K562 (cell line): ENCODE data around the gene GAA. TPM values are rescaled to one million over a fixed set of nuclear protein-coding genes. Genes with fewer than 3 reads are reported as not detected.

Experiments
- ATAC-seq: fragments of 200-7000 bp; cut with Tn5 transposase; 3 replicates; pipeline ENCODE4 v1.9.1; 2020; ENCODE audit warnings: moderate library complexity
- BruUV-seq: library from RNA; stranded (reverse); fragments of 400-500 nt; replicated peaks from 2 replicates; lab custom pipeline; 2021; lab: Mats Ljungman, UMichigan
- CTCF ChIA-PET: fragments of 300-600 bp; formaldehyde crosslinking; extraction: SDS; loops from one replicate; lab custom pipeline; 2021; ENCODE audit warnings: low intra/inter-chr PET ratio; lab: Yijun Ruan, JAX
- POLR2A ChIA-PET: fragments of 300-600, 350-650 bp; sonication (Branson Sonifier 250); formaldehyde crosslinking; extraction: SDS; loops from one replicate; lab custom pipeline; 2021; ENCODE audit warnings: antibody characterized with exemption, inconsistent platforms; lab: Yijun Ruan, JAX
- DNase-seq, 4 experiments: peaks; one replicate each; pipeline versions ENCODE4 v3.0.0 to v3.0.0-alpha.2; 2011 to 2018; ENCODE audit warnings: low spot score in 3 of 4, mixed read lengths in 3 of 4; ENCODE audit errors: extremely low read depth in 1 of 4
- FAIRE-seq: peaks from 2 replicates; lab custom pipeline; 2011; peaks lifted over from hg19 to GRCh38; lab: Jason Lieb, UNC
- H2AFZ ChIP-seq: 2 replicates; pipeline ENCODE4 v1.6.0; 2011; ENCODE audit warnings: low read depth, low read length, control low read depth, inconsistent platforms
- H3K27ac ChIP-seq: fragments of 200-600 bp; 3 replicates; pipeline ENCODE4 v1.8.0; 2011; ENCODE audit warnings: low read depth, mild to moderate bottlenecking, control low read depth, inconsistent platforms, low read length, moderate library complexity, mixed read lengths; ENCODE audit errors: extremely low read depth
- H3K27me3 ChIP-seq, 2 experiments: fragments of 300-600 bp in 1 of 2; 2 replicates in 1 of 2; 3 replicates in 1 of 2; pipeline versions ENCODE4 v1.6.0 to v1.8.0; 2011; ENCODE audit warnings: inconsistent platforms in 2 of 2, low read length in 2 of 2, mild to moderate bottlenecking in 1 of 2, mixed read lengths in 1 of 2, moderate library complexity in 1 of 2; ENCODE audit not compliant: control insufficient read depth in 2 of 2, insufficient read depth in 2 of 2
- H3K36me3 ChIP-seq: fragments of 300-600 bp; 3 replicates; pipeline ENCODE4 v1.8.0; 2011; ENCODE audit warnings: mild to moderate bottlenecking, low read length, inconsistent platforms; ENCODE audit not compliant: control insufficient read depth, insufficient read depth
- H3K4me1 ChIP-seq, 2 experiments: fragments of 200-600 bp in 1 of 2; replicated peaks in 1 of 2; 2 replicates in 1 of 2; 3 replicates in 1 of 2; pipeline versions ENCODE4 v1.5.1 to v1.8.0; 2011; ENCODE audit warnings: inconsistent platforms in 2 of 2, low read length in 2 of 2, mild to moderate bottlenecking in 1 of 2, mixed read lengths in 1 of 2, moderate library complexity in 1 of 2; ENCODE audit not compliant: control insufficient read depth in 2 of 2, insufficient read depth in 2 of 2
- H3K4me2 ChIP-seq: 2 replicates; pipeline ENCODE4 v1.6.1; 2011; ENCODE audit warnings: low read length, control low read depth, inconsistent platforms, mixed read lengths; ENCODE audit not compliant: insufficient read depth
- H3K4me3 ChIP-seq: fragments of 200-600 bp; sonication (generic), shearing (Covaris generic); 2 replicates; pipeline ENCODE4 v1.5.1; 2016; ENCODE audit warnings: control low read depth, inconsistent platforms
- H3K79me2 ChIP-seq: fragments of 200-600 bp; 3 replicates; pipeline ENCODE4 v1.8.0; 2011; ENCODE audit warnings: low read length, inconsistent platforms; ENCODE audit not compliant: control insufficient read depth, insufficient read depth
- H3K9ac ChIP-seq, 2 experiments: 2 replicates each; pipeline versions ENCODE4 v1.6.0 to v1.6.1; 2011; ENCODE audit warnings: low read depth in 2 of 2, low read length in 2 of 2, control low read depth in 1 of 2, inconsistent platforms in 1 of 2, mild to moderate bottlenecking in 1 of 2, mixed read lengths in 1 of 2; ENCODE audit not compliant: insufficient read depth in 1 of 2
- H3K9me1 ChIP-seq: one replicate; pipeline ENCODE4 v1.6.0; 2011; ENCODE audit warnings: inconsistent platforms, mild to moderate bottlenecking, low read length, moderate library complexity; ENCODE audit not compliant: control insufficient read depth, insufficient read depth
- H3K9me3 ChIP-seq: replicated peaks from 2 replicates; pipeline ENCODE4 v1.5.1; 2011; ENCODE audit warnings: low read depth, low read length, inconsistent platforms; ENCODE audit not compliant: control insufficient read depth, insufficient read depth
- H4K20me1 ChIP-seq: replicated peaks from 2 replicates; pipeline ENCODE4 v1.6.1; 2011; ENCODE audit warnings: low read length, inconsistent platforms, mixed read lengths; ENCODE audit not compliant: control insufficient read depth, insufficient read depth
- RBFOX2 ChIP-seq: fragments of 200-400 bp; formaldehyde crosslinking; IDR thresholded peaks from 2 replicates; pipeline ENCODE4 v1.6.1; 2017; ENCODE audit warnings: low read depth, mild to moderate bottlenecking, low read length, moderate library complexity
- RFX5 ChIP-seq: IDR thresholded peaks from 2 replicates; pipeline ENCODE4 v1.6.1; 2011; ENCODE audit warnings: low read depth, mild to moderate bottlenecking, improper control_type of control experiment, low read length
- SIX5 ChIP-seq, 2 experiments: IDR thresholded peaks; 2 replicates each; pipeline ENCODE4 v1.6.1; 2011; ENCODE audit warnings: low read length in 2 of 2, borderline replicate concordance in 1 of 2, low read depth in 1 of 2, mild to moderate bottlenecking in 1 of 2, moderate library complexity in 1 of 2; ENCODE audit not compliant: insufficient read depth in 1 of 2
- SMARCA5 ChIP-seq: fragments of 450-650 bp; IDR thresholded peaks from 2 replicates; pipeline ENCODE4 v1.6.1; 2016
- SNIP1 ChIP-seq: fragments of 450-650 bp; IDR thresholded peaks from 2 replicates; pipeline ENCODE4 v1.7.1; 2017; ENCODE audit warnings: low read depth, mild to moderate bottlenecking
- ZNF57 ChIP-seq: fragments of 450-650 bp; formaldehyde crosslinking; IDR thresholded peaks from 2 replicates; pipeline ENCODE4 v1.4.0; 2020; ENCODE audit warnings: mild to moderate bottlenecking, moderate library complexity
- WGBS: fragments of 100-300 bp; shearing (Covaris generic); methylation state at CpG from one replicate; pipeline ENCODE4 v1.1.6; 2016; ENCODE audit warnings: low coverage, mixed read lengths; ENCODE audit not compliant: insufficient coverage; ENCODE audit errors: missing lambda C conversion rate; 5-methylcytosine and 5-hydroxymethylcytosine counted together
- in situ Hi-C: fragments of 300-500 bp; cut with MboI; formaldehyde crosslinking; loops from 4 replicates; pipeline ENCODE4 v1.15.0; 2018; ENCODE audit warnings: inconsistent platforms, mixed read lengths
- intact Hi-C: fragments of 100-400 bp; cut with micrococcal nuclease; formaldehyde crosslinking; loops from 2 replicates; pipeline ENCODE4 v1.14.2; 2022
- polyA plus RNA-seq, 8 experiments: library from polyadenylated mRNA; depleted of rRNA in 4 of 8; stranded (reverse) in 5 of 8; unstranded in 3 of 8; fragments of >200 nt; fragmentation: Nextera tagmentation in 2 of 8; fragmentation: Illumina TruSeq in 1 of 8; extraction: Ambion mirVana in 2 of 8; extraction: Trizol in 1 of 8; gene quantifications; 2 replicates each; pipeline versions ENCODE4 v1.2.1 to v1.2.3, GENCODE V29; 2011 to 2014; ENCODE audit warnings: inconsistent platforms in 1 of 8, missing spikeins in 1 of 8
- total RNA-seq, 7 experiments: library from RNA; depleted of rRNA in 6 of 7; stranded (reverse); fragments of >200 nt in 6 of 7; fragmentation: Illumina TruSeq in 2 of 7; extraction: Trizol in 2 of 7; gene quantifications; 2 replicates each; pipeline versions ENCODE4 v1.2.1 to v1.2.3, GENCODE V29; 2011 to 2021; ENCODE audit warnings: low replicate concordance in 1 of 7
- TF ChIP-seq, protein P1 (sequence below): fragments of 450-650 bp; IDR thresholded peaks from 2 replicates; pipeline ENCODE4 v1.6.1; 2016
- TF ChIP-seq, protein P2 (sequence below): fragments of 250-450 bp; sonication (Bioruptor Pico); IDR thresholded peaks from 2 replicates; pipeline ENCODE4 v1.8.0; 2022; ENCODE audit warnings: inconsistent platforms
- TF ChIP-seq, protein P3 (sequence below), 2 experiments: IDR thresholded peaks in 1 of 2; conservative IDR thresholded peaks in 1 of 2; 2 replicates each; pipeline ENCODE4 v1.6.1; 2016; ENCODE audit warnings: low read depth in 2 of 2, mild to moderate bottlenecking in 1 of 2, missing compliant biosample characterization in 1 of 2, missing genetic modification characterization in 1 of 2, moderate library complexity in 1 of 2

GAA gene
- total and polyA plus RNA-seq, 9 of the 15 experiments (the other 6 are each of a cell fraction or from before 2014, with no cell fraction given), result 0.15 to 6.4 (median 1.7) TPM

DNA sequence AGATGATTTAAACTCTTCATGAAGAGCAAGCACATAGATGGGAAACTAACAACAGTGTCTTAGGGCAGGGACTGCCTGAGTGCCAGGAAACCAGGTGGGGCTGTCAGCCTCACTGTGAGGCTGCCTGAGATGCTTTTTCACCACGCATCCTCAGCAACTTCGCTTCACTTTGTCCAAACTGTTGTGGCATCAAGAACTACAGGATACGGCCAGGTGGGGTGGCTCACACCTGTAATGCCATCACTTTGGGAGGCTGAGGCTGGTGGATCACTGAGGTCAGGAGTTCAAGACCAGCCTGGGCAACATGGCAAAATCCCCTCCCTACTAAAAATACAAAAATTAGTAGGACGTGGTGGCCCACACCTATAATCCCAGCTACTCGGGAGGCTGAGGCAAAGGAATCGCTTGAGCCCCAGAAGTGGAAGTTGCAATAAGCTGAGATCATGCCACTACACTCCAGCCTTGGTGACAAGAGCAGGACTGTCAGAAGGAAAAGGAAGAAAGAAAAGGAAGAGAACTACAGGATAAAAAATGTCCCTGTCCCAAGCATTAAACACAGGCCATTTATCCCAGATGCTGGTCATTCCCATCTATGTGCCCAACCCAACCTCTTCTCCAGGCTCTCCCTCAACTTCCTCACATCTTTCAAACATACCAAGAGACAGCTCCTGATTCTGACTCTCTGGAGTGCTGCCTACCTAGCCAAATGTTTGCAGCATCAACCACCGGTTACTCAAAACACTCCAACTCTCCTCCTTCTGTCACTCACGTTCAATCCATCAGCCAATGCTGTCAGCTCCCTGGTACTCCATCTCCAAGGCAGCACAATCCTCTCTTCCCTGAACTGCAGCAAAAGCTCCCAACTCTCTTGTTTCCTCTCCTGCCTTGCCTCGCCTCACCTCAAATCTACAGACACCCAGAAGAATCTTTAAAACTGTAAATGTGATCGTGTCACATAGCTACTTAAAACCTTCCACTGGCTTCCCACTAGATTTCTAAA lies 44.0 kb downstream of the GAA start:
- H3K79me2 ChIP-seq, result peaks cover 55% of the 10 kb centered on the region
- FAIRE-seq, result peak; percentile 42

More for the DNA sequence above, 44.0 kb downstream of the GAA start:
- in situ Hi-C loops, result no loop called here
- DNase-seq (no peak), ATAC-seq (no peak)
- H3K9me1 ChIP-seq, result no peaks in the 10 kb centered on the region
- H3K4me3 ChIP-seq, result peak overlapping the region; percentile 95
- POLR2A ChIA-PET, result interaction anchor here (0.6 to 5.6 kb wide), 22 partner anchors 9 to 874 kb away, joined by 3 to 38 read pairs (median 4); partner anchors contain the start of gene GAA
- TF ChIP-seq RBFOX2, result peak; percentile 54; the same call in 1 of the 2 replicates
- TF ChIP-seq, protein P1, sequence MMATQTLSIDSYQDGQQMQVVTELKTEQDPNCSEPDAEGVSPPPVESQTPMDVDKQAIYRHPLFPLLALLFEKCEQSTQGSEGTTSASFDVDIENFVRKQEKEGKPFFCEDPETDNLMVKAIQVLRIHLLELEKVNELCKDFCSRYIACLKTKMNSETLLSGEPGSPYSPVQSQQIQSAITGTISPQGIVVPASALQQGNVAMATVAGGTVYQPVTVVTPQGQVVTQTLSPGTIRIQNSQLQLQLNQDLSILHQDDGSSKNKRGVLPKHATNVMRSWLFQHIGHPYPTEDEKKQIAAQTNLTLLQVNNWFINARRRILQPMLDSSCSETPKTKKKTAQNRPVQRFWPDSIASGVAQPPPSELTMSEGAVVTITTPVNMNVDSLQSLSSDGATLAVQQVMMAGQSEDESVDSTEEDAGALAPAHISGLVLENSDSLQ, result peak; percentile 79
- TF ChIP-seq RFX5, result no peak
- no peak for TF ChIP-seq SNIP1
- no peak for TF ChIP-seq SIX5 (IDR thresholded peaks at IDR 0.05; ENCODE audit: borderline replicate concordance in 1 of 2, insufficient read depth in 1 of 2, low read depth in 1 of 2, low read length in 2 of 2)
- no peak for TF ChIP-seq ZNF57
- TF ChIP-seq, protein P2, sequence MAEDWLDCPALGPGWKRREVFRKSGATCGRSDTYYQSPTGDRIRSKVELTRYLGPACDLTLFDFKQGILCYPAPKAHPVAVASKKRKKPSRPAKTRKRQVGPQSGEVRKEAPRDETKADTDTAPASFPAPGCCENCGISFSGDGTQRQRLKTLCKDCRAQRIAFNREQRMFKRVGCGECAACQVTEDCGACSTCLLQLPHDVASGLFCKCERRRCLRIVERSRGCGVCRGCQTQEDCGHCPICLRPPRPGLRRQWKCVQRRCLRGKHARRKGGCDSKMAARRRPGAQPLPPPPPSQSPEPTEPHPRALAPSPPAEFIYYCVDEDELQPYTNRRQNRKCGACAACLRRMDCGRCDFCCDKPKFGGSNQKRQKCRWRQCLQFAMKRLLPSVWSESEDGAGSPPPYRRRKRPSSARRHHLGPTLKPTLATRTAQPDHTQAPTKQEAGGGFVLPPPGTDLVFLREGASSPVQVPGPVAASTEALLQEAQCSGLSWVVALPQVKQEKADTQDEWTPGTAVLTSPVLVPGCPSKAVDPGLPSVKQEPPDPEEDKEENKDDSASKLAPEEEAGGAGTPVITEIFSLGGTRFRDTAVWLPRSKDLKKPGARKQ (CRISPR knock-in tag), result no peak
- TF ChIP-seq SMARCA5, result peak; percentile 56; the same call in 1 of the 2 replicates
- TF ChIP-seq, protein P3, sequence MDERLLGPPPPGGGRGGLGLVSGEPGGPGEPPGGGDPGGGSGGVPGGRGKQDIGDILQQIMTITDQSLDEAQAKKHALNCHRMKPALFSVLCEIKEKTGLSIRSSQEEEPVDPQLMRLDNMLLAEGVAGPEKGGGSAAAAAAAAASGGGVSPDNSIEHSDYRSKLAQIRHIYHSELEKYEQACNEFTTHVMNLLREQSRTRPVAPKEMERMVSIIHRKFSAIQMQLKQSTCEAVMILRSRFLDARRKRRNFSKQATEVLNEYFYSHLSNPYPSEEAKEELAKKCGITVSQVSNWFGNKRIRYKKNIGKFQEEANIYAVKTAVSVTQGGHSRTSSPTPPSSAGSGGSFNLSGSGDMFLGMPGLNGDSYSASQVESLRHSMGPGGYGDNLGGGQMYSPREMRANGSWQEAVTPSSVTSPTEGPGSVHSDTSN (CRISPR knock-in tag; IDR thresholded peaks at IDR 0.05; ENCODE audit: low read depth), result no peak
- TF ChIP-seq, protein P3 (tag; conservative IDR thresholded peaks at IDR 0.05; ENCODE audit: low read depth), result 0 out of 2 replicates have a peak, but pooled peaks have one; percentile 24
- TF ChIP-seq, all 486 proteins: peak for 4
- Histone ChIP-seq H2AFZ (no peak overlapping the region), H3K4me1 (peaks cover 12 to 13% of the 10 kb centered on the region in 2 experiments; a peak in 4 of 5 replicates), H4K20me1 (peaks cover 13% of the 10 kb centered on the region), H3K27me3 (no peaks in the 10 kb centered on the region), H3K9me3 (no peaks in the 10 kb centered on the region), H3K36me3 (peaks cover 53% of the 10 kb centered on the region), H3K4me2 (peak overlapping the region; percentile 83), H3K27ac (no peak overlapping the region; the same call in 2 of the 3 replicates), H3K9ac (peak overlapping the region; percentile 90 to 99; a peak in 3 of 4 replicates)
- TSS peak; percentile 55 for BruUV-seq
- CTCF ChIA-PET, result interaction anchor here (0.6 kb wide), 1 partner anchor 282 kb away, joined by 3 read pairs; no protein-coding TSS in a partner anchor
- intact Hi-C loops, result no loop called here
- WGBS, result 27% methylated on average over 10 of the region's 10 CpGs
